SK-N-SH treated with all-trans-retinoic acid at 6 μM for 48 hours (cell line): ENCODE data around the gene SULT2B1.

Experiments
- ATAC-seq: fragments of 200-7000 bp; cut with Tn5 transposase; 3 replicates; pipeline ENCODE4 v1.9.1; 2020; ENCODE audit warnings: mild to moderate bottlenecking, moderate library complexity
- ARNTL ChIP-seq: fragments of 450-650 bp; formaldehyde crosslinking; IDR thresholded peaks from 2 replicates; pipeline ENCODE4 v1.5.0; 2020; ENCODE audit warnings: low read depth, mild to moderate bottlenecking, moderate library complexity, borderline replicate concordance
- BACH2 ChIP-seq: fragments of 250-450 bp; sonication (Bioruptor Pico); IDR thresholded peaks from 2 replicates; pipeline ENCODE4 v1.9.0; 2021; ENCODE audit warnings: mild to moderate bottlenecking, borderline replicate concordance
- CSDC2 ChIP-seq: fragments of 250-450 bp; sonication (Bioruptor Pico); IDR thresholded peaks from 2 replicates; pipeline ENCODE4 v1.5.0; 2020; ENCODE audit warnings: mild to moderate bottlenecking, moderate library complexity
- ESRRG ChIP-seq: fragments of 250-450 bp; sonication (Bioruptor Pico); IDR thresholded peaks from 2 replicates; pipeline ENCODE4 v1.6.1; 2021; ENCODE audit warnings: mild to moderate bottlenecking
- GLIS3 ChIP-seq: fragments of 250-450 bp; sonication (Bioruptor Pico); IDR thresholded peaks from 2 replicates; pipeline ENCODE4 v1.5.0; 2020; ENCODE audit warnings: mild to moderate bottlenecking, moderate library complexity
- ISL1 ChIP-seq: fragments of 250-450 bp; sonication (Bioruptor Pico); IDR thresholded peaks from 2 replicates; pipeline ENCODE4 v2.1.2; 2022; ENCODE audit warnings: mild to moderate bottlenecking, moderate library complexity
- OSR1 ChIP-seq: fragments of 250-450 bp; sonication (Bioruptor Pico); IDR thresholded peaks from 2 replicates; pipeline ENCODE4 v1.8.0; 2022; ENCODE audit warnings: moderate library complexity, mild to moderate bottlenecking, inconsistent platforms
- PPARA ChIP-seq: fragments of 250-450 bp; sonication (Bioruptor Pico); IDR thresholded peaks from 2 replicates; pipeline ENCODE4 v1.5.0; 2020; ENCODE audit warnings: mild to moderate bottlenecking, borderline replicate concordance
- SNAI2 ChIP-seq: fragments of 250-450 bp; sonication (Bioruptor Pico); IDR thresholded peaks from 2 replicates; pipeline ENCODE4 v1.5.0; 2020; ENCODE audit warnings: mild to moderate bottlenecking, moderate library complexity
- TCF4 ChIP-seq: fragments of 250-450 bp; sonication (Bioruptor Pico); IDR thresholded peaks from 2 replicates; pipeline ENCODE4 v1.8.0; 2021; ENCODE audit warnings: mild to moderate bottlenecking, moderate library complexity, borderline replicate concordance
- TOX ChIP-seq: fragments of 250-450 bp; sonication (Bioruptor Pico); IDR thresholded peaks from 2 replicates; pipeline ENCODE4 v1.8.0; 2021; ENCODE audit warnings: mild to moderate bottlenecking, moderate library complexity, borderline replicate concordance
- ZC3H10 ChIP-seq: fragments of 250-450 bp; sonication (Bioruptor Pico); IDR thresholded peaks from 2 replicates; pipeline ENCODE4 v1.5.1; 2021; ENCODE audit warnings: mild to moderate bottlenecking, moderate library complexity
- ZFP3 ChIP-seq: fragments of 250-450 bp; sonication (Bioruptor Pico); IDR thresholded peaks from 2 replicates; pipeline ENCODE4 v1.5.0; 2020; ENCODE audit warnings: mild to moderate bottlenecking, moderate library complexity
- ZFP30 ChIP-seq: fragments of 450-650 bp; formaldehyde crosslinking; IDR thresholded peaks from 2 replicates; pipeline ENCODE4 v1.5.0; 2022; ENCODE audit warnings: mild to moderate bottlenecking, moderate library complexity
- ZNF565 ChIP-seq: fragments of 450-650 bp; formaldehyde crosslinking; conservative IDR thresholded peaks from 2 replicates; pipeline ENCODE4 v1.5.0; 2020; ENCODE audit warnings: low read depth, mild to moderate bottlenecking, moderate library complexity
- ZNF70 ChIP-seq: fragments of 450-650 bp; formaldehyde crosslinking; IDR thresholded peaks from 2 replicates; pipeline ENCODE4 v1.5.0; 2020; ENCODE audit warnings: mild to moderate bottlenecking, moderate library complexity
- ZNF8 ChIP-seq: fragments of 450-650 bp; formaldehyde crosslinking; IDR thresholded peaks from 2 replicates; pipeline ENCODE4 v1.5.0; 2020; ENCODE audit warnings: mild to moderate bottlenecking, moderate library complexity
- TF ChIP-seq, protein P1 (sequence below): fragments of 250-450 bp; sonication (Bioruptor Pico); IDR thresholded peaks from 2 replicates; pipeline ENCODE4 v1.5.1; 2021; ENCODE audit warnings: mild to moderate bottlenecking, moderate library complexity
- TF ChIP-seq, protein P2 (sequence below): fragments of 250-450 bp; sonication (Bioruptor Pico); IDR thresholded peaks from 2 replicates; pipeline ENCODE4 v1.5.0; 2020; ENCODE audit warnings: mild to moderate bottlenecking, moderate library complexity
- TF ChIP-seq, protein P3 (sequence below): fragments of 250-450 bp; sonication (Bioruptor Pico); IDR thresholded peaks from 2 replicates; pipeline ENCODE4 v1.5.1; 2020; ENCODE audit warnings: low read depth, mild to moderate bottlenecking, moderate library complexity
- TF ChIP-seq, protein P4 (sequence below): fragments of 250-450 bp; sonication (Bioruptor Pico); IDR thresholded peaks from 2 replicates; pipeline ENCODE4 v1.8.0; 2020; ENCODE audit warnings: mild to moderate bottlenecking, moderate library complexity, borderline replicate concordance

SULT2B1 gene

DNA sequence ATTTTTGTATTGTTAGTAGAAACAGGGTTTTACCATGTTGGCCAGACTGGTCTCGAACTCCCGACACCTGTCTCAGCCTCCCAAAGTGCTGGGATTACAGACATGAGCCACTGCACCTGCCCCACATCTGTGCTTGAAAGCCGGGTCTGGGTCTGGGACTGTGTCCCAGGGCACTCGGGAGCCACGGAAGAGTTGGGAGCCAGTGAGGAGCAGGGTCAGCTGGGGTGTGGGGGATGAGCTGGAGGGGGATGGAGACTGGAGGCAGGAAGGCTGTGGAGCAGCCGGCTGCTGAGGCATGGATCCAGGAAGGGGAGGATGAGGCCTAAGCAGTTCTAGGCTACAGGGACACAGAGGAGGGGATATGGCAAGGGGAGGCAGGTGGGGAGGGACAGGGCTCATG lies 43.9 kb downstream of the SULT2B1 start:
- TF ChIP-seq, protein P1, sequence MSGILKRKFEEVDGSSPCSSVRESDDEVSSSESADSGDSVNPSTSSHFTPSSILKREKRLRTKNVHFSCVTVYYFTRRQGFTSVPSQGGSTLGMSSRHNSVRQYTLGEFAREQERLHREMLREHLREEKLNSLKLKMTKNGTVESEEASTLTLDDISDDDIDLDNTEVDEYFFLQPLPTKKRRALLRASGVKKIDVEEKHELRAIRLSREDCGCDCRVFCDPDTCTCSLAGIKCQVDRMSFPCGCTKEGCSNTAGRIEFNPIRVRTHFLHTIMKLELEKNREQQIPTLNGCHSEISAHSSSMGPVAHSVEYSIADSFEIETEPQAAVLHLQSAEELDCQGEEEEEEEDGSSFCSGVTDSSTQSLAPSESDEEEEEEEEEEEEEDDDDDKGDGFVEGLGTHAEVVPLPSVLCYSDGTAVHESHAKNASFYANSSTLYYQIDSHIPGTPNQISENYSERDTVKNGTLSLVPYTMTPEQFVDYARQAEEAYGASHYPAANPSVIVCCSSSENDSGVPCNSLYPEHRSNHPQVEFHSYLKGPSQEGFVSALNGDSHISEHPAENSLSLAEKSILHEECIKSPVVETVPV (CRISPR knock-in tag) = no peak
- no peak for TF ChIP-seq ZC3H10 (CRISPR knock-in tag)
- TF ChIP-seq ZNF8 (CRISPR knock-in tag) = no peak
- TF ChIP-seq, protein P2, sequence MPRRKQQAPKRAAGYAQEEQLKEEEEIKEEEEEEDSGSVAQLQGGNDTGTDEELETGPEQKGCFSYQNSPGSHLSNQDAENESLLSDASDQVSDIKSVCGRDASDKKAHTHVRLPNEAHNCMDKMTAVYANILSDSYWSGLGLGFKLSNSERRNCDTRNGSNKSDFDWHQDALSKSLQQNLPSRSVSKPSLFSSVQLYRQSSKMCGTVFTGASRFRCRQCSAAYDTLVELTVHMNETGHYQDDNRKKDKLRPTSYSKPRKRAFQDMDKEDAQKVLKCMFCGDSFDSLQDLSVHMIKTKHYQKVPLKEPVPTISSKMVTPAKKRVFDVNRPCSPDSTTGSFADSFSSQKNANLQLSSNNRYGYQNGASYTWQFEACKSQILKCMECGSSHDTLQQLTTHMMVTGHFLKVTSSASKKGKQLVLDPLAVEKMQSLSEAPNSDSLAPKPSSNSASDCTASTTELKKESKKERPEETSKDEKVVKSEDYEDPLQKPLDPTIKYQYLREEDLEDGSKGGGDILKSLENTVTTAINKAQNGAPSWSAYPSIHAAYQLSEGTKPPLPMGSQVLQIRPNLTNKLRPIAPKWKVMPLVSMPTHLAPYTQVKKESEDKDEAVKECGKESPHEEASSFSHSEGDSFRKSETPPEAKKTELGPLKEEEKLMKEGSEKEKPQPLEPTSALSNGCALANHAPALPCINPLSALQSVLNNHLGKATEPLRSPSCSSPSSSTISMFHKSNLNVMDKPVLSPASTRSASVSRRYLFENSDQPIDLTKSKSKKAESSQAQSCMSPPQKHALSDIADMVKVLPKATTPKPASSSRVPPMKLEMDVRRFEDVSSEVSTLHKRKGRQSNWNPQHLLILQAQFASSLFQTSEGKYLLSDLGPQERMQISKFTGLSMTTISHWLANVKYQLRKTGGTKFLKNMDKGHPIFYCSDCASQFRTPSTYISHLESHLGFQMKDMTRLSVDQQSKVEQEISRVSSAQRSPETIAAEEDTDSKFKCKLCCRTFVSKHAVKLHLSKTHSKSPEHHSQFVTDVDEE (CRISPR knock-in tag) = no peak
- TF ChIP-seq GLIS3 (CRISPR knock-in tag) = no peak
- TF ChIP-seq TCF4 (CRISPR knock-in tag) = no peak
- TF ChIP-seq TOX (CRISPR knock-in tag) = no peak
- TF ChIP-seq, protein P3, sequence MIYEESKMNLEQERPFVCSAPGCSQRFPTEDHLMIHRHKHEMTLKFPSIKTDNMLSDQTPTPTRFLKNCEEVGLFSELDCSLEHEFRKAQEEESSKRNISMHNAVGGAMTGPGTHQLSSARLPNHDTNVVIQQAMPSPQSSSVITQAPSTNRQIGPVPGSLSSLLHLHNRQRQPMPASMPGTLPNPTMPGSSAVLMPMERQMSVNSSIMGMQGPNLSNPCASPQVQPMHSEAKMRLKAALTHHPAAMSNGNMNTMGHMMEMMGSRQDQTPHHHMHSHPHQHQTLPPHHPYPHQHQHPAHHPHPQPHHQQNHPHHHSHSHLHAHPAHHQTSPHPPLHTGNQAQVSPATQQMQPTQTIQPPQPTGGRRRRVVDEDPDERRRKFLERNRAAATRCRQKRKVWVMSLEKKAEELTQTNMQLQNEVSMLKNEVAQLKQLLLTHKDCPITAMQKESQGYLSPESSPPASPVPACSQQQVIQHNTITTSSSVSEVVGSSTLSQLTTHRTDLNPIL (CRISPR knock-in tag) = no peak
- TF ChIP-seq ZNF70 (CRISPR knock-in tag) = no peak
- TF ChIP-seq, protein P4, sequence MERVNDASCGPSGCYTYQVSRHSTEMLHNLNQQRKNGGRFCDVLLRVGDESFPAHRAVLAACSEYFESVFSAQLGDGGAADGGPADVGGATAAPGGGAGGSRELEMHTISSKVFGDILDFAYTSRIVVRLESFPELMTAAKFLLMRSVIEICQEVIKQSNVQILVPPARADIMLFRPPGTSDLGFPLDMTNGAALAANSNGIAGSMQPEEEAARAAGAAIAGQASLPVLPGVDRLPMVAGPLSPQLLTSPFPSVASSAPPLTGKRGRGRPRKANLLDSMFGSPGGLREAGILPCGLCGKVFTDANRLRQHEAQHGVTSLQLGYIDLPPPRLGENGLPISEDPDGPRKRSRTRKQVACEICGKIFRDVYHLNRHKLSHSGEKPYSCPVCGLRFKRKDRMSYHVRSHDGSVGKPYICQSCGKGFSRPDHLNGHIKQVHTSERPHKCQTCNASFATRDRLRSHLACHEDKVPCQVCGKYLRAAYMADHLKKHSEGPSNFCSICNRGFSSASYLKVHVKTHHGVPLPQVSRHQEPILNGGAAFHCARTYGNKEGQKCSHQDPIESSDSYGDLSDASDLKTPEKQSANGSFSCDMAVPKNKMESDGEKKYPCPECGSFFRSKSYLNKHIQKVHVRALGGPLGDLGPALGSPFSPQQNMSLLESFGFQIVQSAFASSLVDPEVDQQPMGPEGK (CRISPR knock-in tag) = no peak
- no peak for TF ChIP-seq ZFP30 (CRISPR knock-in tag)
- TF ChIP-seq ISL1 (CRISPR knock-in tag) = no peak
- no peak for TF ChIP-seq ZNF565 (CRISPR knock-in tag)
- no peak for TF ChIP-seq CSDC2
- no peak for TF ChIP-seq ESRRG
- TF ChIP-seq ARNTL (CRISPR knock-in tag) = no peak
- TF ChIP-seq PPARA (CRISPR knock-in tag) = no peak
- TF ChIP-seq BACH2 (CRISPR knock-in tag) = no peak
- no peak for TF ChIP-seq ZFP3 (CRISPR knock-in tag)
- TF ChIP-seq SNAI2 (CRISPR knock-in tag) = no peak
- TF ChIP-seq, all 23 proteins: peak for 0
- ATAC-seq = no peak

DNA sequence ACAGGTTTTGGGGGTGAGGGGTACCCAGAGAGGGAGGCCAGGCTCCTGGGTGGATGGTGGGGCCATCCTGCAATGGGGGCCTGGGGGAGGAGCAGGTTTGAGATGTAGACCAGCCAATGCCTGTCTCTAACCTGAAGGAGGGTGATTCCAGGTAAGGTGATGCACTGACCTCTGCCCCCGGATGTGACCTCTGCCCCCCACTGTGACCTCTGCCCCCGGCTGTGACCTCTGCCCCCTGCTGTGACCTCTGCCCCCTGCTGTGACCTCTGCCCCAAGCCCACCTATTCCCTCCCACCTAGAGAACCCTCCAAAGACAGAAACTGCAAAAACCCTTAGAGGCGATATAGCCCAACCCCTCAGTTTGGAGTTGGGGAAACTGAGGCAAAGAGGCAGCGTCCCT lies 44.3 kb downstream of the SULT2B1 start:
- TF ChIP-seq ISL1 (CRISPR knock-in tag) (no peak), SNAI2 (CRISPR knock-in tag) (no peak), ESRRG (no peak), TOX (CRISPR knock-in tag) (no peak), ZNF8 (CRISPR knock-in tag) (no peak), CSDC2 (no peak)
- no peak for ATAC-seq

DNA sequence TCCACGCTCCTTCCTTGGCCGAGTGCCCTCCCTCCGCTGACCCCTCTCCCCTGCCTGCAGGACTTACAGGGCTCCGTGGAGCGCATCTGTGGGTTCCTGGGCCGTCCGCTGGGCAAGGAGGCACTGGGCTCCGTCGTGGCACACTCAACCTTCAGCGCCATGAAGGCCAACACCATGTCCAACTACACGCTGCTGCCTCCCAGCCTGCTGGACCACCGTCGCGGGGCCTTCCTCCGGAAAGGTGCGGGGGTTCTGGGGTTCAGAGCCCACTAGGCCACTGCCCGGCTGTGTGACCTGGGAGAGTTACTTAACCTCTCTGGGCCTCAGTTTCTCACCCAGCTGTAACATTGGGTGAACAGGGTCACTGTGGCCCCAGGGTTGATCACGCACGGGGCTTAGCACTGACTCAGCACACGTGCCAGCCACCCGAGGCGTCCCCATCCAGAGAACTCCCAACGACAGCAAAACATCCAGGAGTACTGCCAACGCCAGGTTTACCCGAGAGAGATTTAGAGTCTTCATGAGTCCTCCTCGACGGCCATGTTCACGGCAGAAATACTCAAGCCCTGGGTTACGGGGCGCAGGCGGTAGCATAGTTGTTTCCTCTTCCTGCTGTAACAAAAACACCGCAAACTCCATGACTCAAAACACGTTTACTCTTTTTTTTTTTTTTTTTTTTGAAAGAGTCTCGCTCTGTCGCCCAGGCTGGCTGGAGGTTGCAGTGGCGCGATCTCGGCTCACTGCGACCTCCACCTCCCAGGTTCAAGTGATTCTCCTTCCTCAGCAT lies 44.9 kb downstream of the SULT2B1 start:
- TF ChIP-seq GLIS3 (CRISPR knock-in tag) (no peak), OSR1 (no peak), ZFP30 (CRISPR knock-in tag) (no peak)
- TF ChIP-seq, protein P2 (CRISPR knock-in tag) = no peak
- TF ChIP-seq, protein P3 (CRISPR knock-in tag) = no peak
- TF ChIP-seq, protein P1 (CRISPR knock-in tag) = no peak
- no peak for ATAC-seq
